ENCODE results near the gene PRSS33.

PRSS33 gene

GRCh38 chr16:2814551-2815298, 27.4 kb upstream of the PRSS33 start:
- TF ChIP-seq CTCF (conservative IDR thresholded peaks at IDR 0.05): no peak
- H3K27ac ChIP-seq: no peak overlapping the region

- no peak overlapping the region for H3K27ac ChIP-seq
- TF ChIP-seq CTCF (conservative IDR thresholded peaks at IDR 0.05): no peak
Observed at GRCh38 chr16:2813771-2814221, 26.4 kb upstream of the PRSS33 start.

GRCh38 chr16:2811703-2812471, 24.5 kb upstream of the PRSS33 start:
- TF ChIP-seq CTCF (conservative IDR thresholded peaks at IDR 0.05): no peak
- no peak overlapping the region for H3K27ac ChIP-seq

- H3K27ac ChIP-seq: no peak overlapping the region
- no peak for TF ChIP-seq CTCF (conservative IDR thresholded peaks at IDR 0.05)
Observed at GRCh38 chr16:2810651-2811050, 23.3 kb upstream of the PRSS33 start.

- no peak for TF ChIP-seq CTCF (conservative IDR thresholded peaks at IDR 0.05)
- no peak overlapping the region for H3K27ac ChIP-seq
Observed at GRCh38 chr16:2809149-2809760, 21.9 kb upstream of the PRSS33 start.

- no peak overlapping the region for H3K27ac ChIP-seq
- no peak for TF ChIP-seq CTCF (conservative IDR thresholded peaks at IDR 0.05)
Observed at GRCh38 chr16:2808181-2808580, 20.8 kb upstream of the PRSS33 start.

- no peak for TF ChIP-seq CTCF (conservative IDR thresholded peaks at IDR 0.05)
- H3K27ac ChIP-seq: no peak overlapping the region
Observed at GRCh38 chr16:2806286-2806685, 18.9 kb upstream of the PRSS33 start.

All from VCaP (cell line).